Caco-2 (cell line): ENCODE measurements around the gene PAPPA2. TPM values are rescaled to one million over a fixed set of nuclear protein-coding genes. Genes with fewer than 3 reads are reported as not detected.

ENCODE experiments used
- BruUV-seq: library from RNA; stranded (reverse); fragments of 400-500 nt; replicated peaks from 2 replicates; lab custom pipeline; 2021; lab: Mats Ljungman, UMichigan
- CTCF ChIA-PET: fragments of 300-600 bp; sonication (Branson Sonifier 250); formaldehyde crosslinking; loops from one replicate; lab custom pipeline; 2022; ENCODE audit warnings: antibody characterized with exemption; lab: Charles Lee
- POLR2A ChIA-PET: fragments of 300-600 bp; sonication (Branson Sonifier 250); formaldehyde crosslinking; loops from one replicate; lab custom pipeline; 2022; ENCODE audit warnings: antibody characterized with exemption; lab: Charles Lee
- DNase-seq, 2 experiments: peaks; one replicate each; pipeline versions ENCODE4 v3.0.0 to v3.0.0-alpha.2; 2020 to 2022
- H3K27me3 ChIP-seq: replicated peaks from 2 replicates; pipeline ENCODE4 v1.6.0; 2011; ENCODE audit warnings: low read length; ENCODE audit not compliant: control insufficient read depth, insufficient read depth
- H3K36me3 ChIP-seq: 2 replicates; pipeline ENCODE4 v1.5.1; 2011; ENCODE audit warnings: low read length; ENCODE audit not compliant: control insufficient read depth, insufficient read depth
- H3K4me1 ChIP-seq: fragments of 250-450 bp; sonication (Bioruptor Pico); 2 replicates; pipeline ENCODE4 v1.5.1; 2020; ENCODE audit warnings: mild to moderate bottlenecking
- H3K4me3 ChIP-seq: 2 replicates; pipeline ENCODE4 v1.5.1; 2011; ENCODE audit warnings: low read depth, mild to moderate bottlenecking, control low read depth, low read length
- H3K9me3 ChIP-seq: fragments of 250-450 bp; sonication (Bioruptor Pico); 2 replicates; pipeline ENCODE4 v1.5.1; 2020; ENCODE audit warnings: mild to moderate bottlenecking, moderate library complexity
- H3K27ac Mint-ChIP-seq: one replicate; pipeline ENCODE4 v1.8.0; 2022; ENCODE audit warnings: mixed read lengths; ENCODE audit not compliant: unreplicated experiment
- H3K27me3 Mint-ChIP-seq: one replicate; pipeline ENCODE4 v1.8.0; 2022; ENCODE audit warnings: mixed read lengths; ENCODE audit not compliant: insufficient read depth, unreplicated experiment
- H3K36me3 Mint-ChIP-seq: one replicate; pipeline ENCODE4 v1.8.0; 2022; ENCODE audit warnings: mild to moderate bottlenecking, mixed read lengths; ENCODE audit not compliant: insufficient read depth, unreplicated experiment
- H3K4me1 Mint-ChIP-seq: one replicate; pipeline ENCODE4 v1.8.0; 2022; ENCODE audit warnings: low read depth, mixed read lengths; ENCODE audit not compliant: unreplicated experiment
- H3K4me3 Mint-ChIP-seq: one replicate; pipeline ENCODE4 v1.8.0; 2022; ENCODE audit warnings: mild to moderate bottlenecking, moderate library complexity, mixed read lengths; ENCODE audit not compliant: unreplicated experiment
- H3K9me3 Mint-ChIP-seq: one replicate; pipeline ENCODE4 v1.8.0; 2022; ENCODE audit warnings: mixed read lengths; ENCODE audit not compliant: unreplicated experiment
- CTCF ChIP-seq, 2 experiments: fragments of 200-600 bp in 1 of 2; IDR thresholded peaks; 1 replicate in 1 of 2; 2 replicates in 1 of 2; pipeline versions ENCODE4 v1.5.1 to v1.8.0; 2011 to 2022; ENCODE audit warnings: antibody characterized with exemption in 1 of 2, control low read depth in 1 of 2, inconsistent platforms in 1 of 2, low read depth in 1 of 2, low read length in 1 of 2, mild to moderate bottlenecking in 1 of 2, moderate library complexity in 1 of 2; ENCODE audit not compliant: insufficient read depth in 1 of 2, severe bottlenecking in 1 of 2, unreplicated experiment in 1 of 2
- intact Hi-C: fragments of 100-400 bp; cut with micrococcal nuclease; formaldehyde crosslinking; loops from one replicate; pipeline ENCODE4 v1.10.0; 2022; ENCODE audit not compliant: unreplicated experiment
- total RNA-seq: library from RNA; stranded (reverse); gene quantifications from 2 replicates; pipeline ENCODE4 v1.2.3, GENCODE V29; 2022

PAPPA2 gene
- total RNA-seq, 1 experiment from 2014 or later: 0.18 TPM

GRCh38 chr1:176512966-176513365 is 50.0 kb downstream of the PAPPA2 start:
- H3K27ac Mint-ChIP-seq: no peak overlapping the region
- no TSS peak for BruUV-seq
- H3K4me1 ChIP-seq: no peaks in the 10 kb centered on the region
- H3K27me3 ChIP-seq: no peaks in the 10 kb centered on the region
- POLR2A ChIA-PET: no interaction called here
- no peaks in the 10 kb centered on the region for H3K27me3 Mint-ChIP-seq
- TF ChIP-seq CTCF (IDR thresholded peaks at IDR 0.05; ENCODE audit: insufficient read depth in 1 of 2, low read depth in 1 of 2, low read length in 1 of 2, severe bottlenecking in 1 of 2, unreplicated experiment in 1 of 2): no peak
- CTCF ChIA-PET: no interaction called here
- H3K9me3 ChIP-seq: no peaks in the 10 kb centered on the region
- no peak overlapping the region for H3K4me3 ChIP-seq
- no peak for DNase-seq
- no peaks in the 10 kb centered on the region for H3K36me3 Mint-ChIP-seq
- H3K9me3 Mint-ChIP-seq: no peaks in the 10 kb centered on the region
- intact Hi-C loops: no loop called here
- no peaks in the 10 kb centered on the region for H3K36me3 ChIP-seq
- no peaks in the 10 kb centered on the region for H3K4me1 Mint-ChIP-seq
- no peak overlapping the region for H3K4me3 Mint-ChIP-seq

GRCh38 chr1:176515310-176515709 is 52.3 kb downstream of the PAPPA2 start:
- Histone ChIP-seq H3K4me3 (no peak overlapping the region), H3K4me1 (no peaks in the 10 kb centered on the region), H3K36me3 (no peaks in the 10 kb centered on the region), H3K27me3 (no peaks in the 10 kb centered on the region), H3K9me3 (no peaks in the 10 kb centered on the region)
- no TSS peak for BruUV-seq
- H3K27me3 Mint-ChIP-seq: no peaks in the 10 kb centered on the region
- peaks cover 5% of the 10 kb centered on the region for H3K4me1 Mint-ChIP-seq
- no peak overlapping the region for H3K27ac Mint-ChIP-seq
- H3K4me3 Mint-ChIP-seq: no peak overlapping the region
- no peak for DNase-seq
- ChIA-PET CTCF (no interaction called here), POLR2A (no interaction called here)
- intact Hi-C loops: no loop called here
- H3K9me3 Mint-ChIP-seq: no peaks in the 10 kb centered on the region
- no peak for TF ChIP-seq CTCF (IDR thresholded peaks at IDR 0.05; ENCODE audit: insufficient read depth in 1 of 2, low read depth in 1 of 2, low read length in 1 of 2, severe bottlenecking in 1 of 2, unreplicated experiment in 1 of 2)
- H3K36me3 Mint-ChIP-seq: no peaks in the 10 kb centered on the region

- no peaks in the 10 kb centered on the region for H3K36me3 ChIP-seq
- CTCF ChIA-PET: no interaction called here
- H3K9me3 Mint-ChIP-seq: no peaks in the 10 kb centered on the region
- TF ChIP-seq CTCF (IDR thresholded peaks at IDR 0.05; ENCODE audit: insufficient read depth in 1 of 2, low read depth in 1 of 2, low read length in 1 of 2, severe bottlenecking in 1 of 2, unreplicated experiment in 1 of 2): no peak
- H3K36me3 Mint-ChIP-seq: no peaks in the 10 kb centered on the region
- H3K27me3 ChIP-seq: no peaks in the 10 kb centered on the region; the same call in 1 of the 2 replicates
- BruUV-seq: no TSS peak
- no peak overlapping the region for H3K4me3 Mint-ChIP-seq
- H3K27me3 Mint-ChIP-seq: no peaks in the 10 kb centered on the region
- H3K27ac Mint-ChIP-seq: no peak overlapping the region
- POLR2A ChIA-PET: no interaction called here
- H3K4me1 Mint-ChIP-seq: peaks cover 5% of the 10 kb centered on the region
- intact Hi-C loops: no loop called here
- no peaks in the 10 kb centered on the region for H3K4me1 ChIP-seq
- DNase-seq: no peak
- H3K4me3 ChIP-seq: no peak overlapping the region
- no peaks in the 10 kb centered on the region for H3K9me3 ChIP-seq
These were observed 54.5 kb downstream of the PAPPA2 start for GRCh38 chr1:176517484-176517883.
